Measurements from ENCODE around the gene ARMC9. TPM values are rescaled to one million over a fixed set of nuclear protein-coding genes. Genes with fewer than 3 reads are reported as not detected.

Gene ARMC9
- total RNA-seq, 1 experiment from 2014 or later, result 16.4 TPM

DNA sequence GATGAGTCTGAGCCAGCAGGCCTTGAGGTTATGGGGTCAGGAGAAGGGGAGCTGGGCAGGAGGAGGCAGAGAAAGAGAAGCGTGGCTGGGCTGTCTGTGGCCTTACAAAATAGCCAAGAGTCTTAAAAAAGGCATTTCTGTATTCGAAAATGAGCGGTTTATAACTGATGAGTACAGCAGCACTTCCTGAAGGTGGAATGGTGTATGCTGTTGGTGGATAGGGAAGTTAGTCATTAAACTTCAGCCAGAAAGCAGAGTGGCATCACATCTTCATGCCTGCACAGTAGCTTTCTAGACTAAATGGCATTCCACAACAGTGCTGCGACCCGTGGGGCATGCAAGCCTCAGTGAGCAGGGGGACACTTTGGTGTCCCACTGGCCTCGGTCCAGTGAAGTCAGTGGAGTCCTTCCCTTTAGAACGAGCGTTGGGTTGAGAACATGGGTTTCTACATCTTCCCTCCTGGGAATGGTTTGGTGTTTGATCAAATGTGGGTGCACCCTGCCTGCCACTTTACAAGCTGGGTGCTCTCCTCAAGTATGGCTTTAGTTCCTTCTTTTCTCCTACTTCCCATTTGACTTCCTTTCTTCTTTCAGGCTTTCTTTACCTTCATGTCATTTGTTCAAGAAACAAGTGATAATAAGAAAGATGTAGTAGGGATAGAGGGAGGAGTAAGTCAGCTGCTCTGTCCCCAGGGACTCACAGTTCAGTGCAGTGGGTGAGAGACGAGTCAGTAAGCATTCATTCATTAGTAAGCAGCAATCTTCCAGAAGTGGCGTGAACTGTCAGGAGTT is 96.3 kb downstream of the ARMC9 start:
- no peaks in the 10 kb centered on the region for H4K20me1 ChIP-seq (ENCODE audit: insufficient read depth)
- H3K4me2 ChIP-seq (ENCODE audit: low read length), result no peak overlapping the region
- no peaks in the 10 kb centered on the region for H3K27me3 ChIP-seq (ENCODE audit: insufficient read depth, low read length)
- ChIA-PET CTCF (no interaction called here), POLR2A (no interaction called here), RAD21 (ENCODE audit: low non-redundant PET in 1 of 2, low total read pairs in 2 of 2, uncharacterized antibody in 2 of 2, unreplicated experiment in 2 of 2) (no interaction called here)
- H3K36me3 ChIP-seq (ENCODE audit: control insufficient read depth in 1 of 2, insufficient read depth in 2 of 2, low read length in 2 of 2), result peaks cover 0 to 2% of the 10 kb centered on the region in 2 experiments; a peak in 1 of 4 replicates
- no peaks in the 10 kb centered on the region for H3K4me1 ChIP-seq (ENCODE audit: control insufficient read depth in 1 of 2, insufficient read depth in 2 of 2, low read length in 2 of 2)
- no peaks in the 10 kb centered on the region for H3K79me2 ChIP-seq (ENCODE audit: insufficient read depth, low read length)
- BruUV-seq (replicated peaks), result no TSS peak
- TF ChIP-seq ZNF274 (IDR thresholded peaks at IDR 0.05; ENCODE audit: low read depth, low read length), result no peak
- TF ChIP-seq POLR2A (IDR thresholded peaks at IDR 0.05; ENCODE audit: borderline replicate concordance, extremely low read depth, insufficient read depth, insufficient read length), result no peak
- no peak for TF ChIP-seq ZFX (IDR thresholded peaks at IDR 0.05)
- TF ChIP-seq, protein P1, sequence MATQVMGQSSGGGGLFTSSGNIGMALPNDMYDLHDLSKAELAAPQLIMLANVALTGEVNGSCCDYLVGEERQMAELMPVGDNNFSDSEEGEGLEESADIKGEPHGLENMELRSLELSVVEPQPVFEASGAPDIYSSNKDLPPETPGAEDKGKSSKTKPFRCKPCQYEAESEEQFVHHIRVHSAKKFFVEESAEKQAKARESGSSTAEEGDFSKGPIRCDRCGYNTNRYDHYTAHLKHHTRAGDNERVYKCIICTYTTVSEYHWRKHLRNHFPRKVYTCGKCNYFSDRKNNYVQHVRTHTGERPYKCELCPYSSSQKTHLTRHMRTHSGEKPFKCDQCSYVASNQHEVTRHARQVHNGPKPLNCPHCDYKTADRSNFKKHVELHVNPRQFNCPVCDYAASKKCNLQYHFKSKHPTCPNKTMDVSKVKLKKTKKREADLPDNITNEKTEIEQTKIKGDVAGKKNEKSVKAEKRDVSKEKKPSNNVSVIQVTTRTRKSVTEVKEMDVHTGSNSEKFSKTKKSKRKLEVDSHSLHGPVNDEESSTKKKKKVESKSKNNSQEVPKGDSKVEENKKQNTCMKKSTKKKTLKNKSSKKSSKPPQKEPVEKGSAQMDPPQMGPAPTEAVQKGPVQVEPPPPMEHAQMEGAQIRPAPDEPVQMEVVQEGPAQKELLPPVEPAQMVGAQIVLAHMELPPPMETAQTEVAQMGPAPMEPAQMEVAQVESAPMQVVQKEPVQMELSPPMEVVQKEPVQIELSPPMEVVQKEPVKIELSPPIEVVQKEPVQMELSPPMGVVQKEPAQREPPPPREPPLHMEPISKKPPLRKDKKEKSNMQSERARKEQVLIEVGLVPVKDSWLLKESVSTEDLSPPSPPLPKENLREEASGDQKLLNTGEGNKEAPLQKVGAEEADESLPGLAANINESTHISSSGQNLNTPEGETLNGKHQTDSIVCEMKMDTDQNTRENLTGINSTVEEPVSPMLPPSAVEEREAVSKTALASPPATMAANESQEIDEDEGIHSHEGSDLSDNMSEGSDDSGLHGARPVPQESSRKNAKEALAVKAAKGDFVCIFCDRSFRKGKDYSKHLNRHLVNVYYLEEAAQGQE (IDR thresholded peaks at IDR 0.05; ENCODE audit: low read depth), result no peak
- no peak for TF ChIP-seq SP1 (IDR thresholded peaks at IDR 0.05; ENCODE audit: low read depth)
- TF ChIP-seq, protein P2, sequence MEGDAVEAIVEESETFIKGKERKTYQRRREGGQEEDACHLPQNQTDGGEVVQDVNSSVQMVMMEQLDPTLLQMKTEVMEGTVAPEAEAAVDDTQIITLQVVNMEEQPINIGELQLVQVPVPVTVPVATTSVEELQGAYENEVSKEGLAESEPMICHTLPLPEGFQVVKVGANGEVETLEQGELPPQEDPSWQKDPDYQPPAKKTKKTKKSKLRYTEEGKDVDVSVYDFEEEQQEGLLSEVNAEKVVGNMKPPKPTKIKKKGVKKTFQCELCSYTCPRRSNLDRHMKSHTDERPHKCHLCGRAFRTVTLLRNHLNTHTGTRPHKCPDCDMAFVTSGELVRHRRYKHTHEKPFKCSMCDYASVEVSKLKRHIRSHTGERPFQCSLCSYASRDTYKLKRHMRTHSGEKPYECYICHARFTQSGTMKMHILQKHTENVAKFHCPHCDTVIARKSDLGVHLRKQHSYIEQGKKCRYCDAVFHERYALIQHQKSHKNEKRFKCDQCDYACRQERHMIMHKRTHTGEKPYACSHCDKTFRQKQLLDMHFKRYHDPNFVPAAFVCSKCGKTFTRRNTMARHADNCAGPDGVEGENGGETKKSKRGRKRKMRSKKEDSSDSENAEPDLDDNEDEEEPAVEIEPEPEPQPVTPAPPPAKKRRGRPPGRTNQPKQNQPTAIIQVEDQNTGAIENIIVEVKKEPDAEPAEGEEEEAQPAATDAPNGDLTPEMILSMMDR (IDR thresholded peaks at IDR 0.05 in 2 of 3, conservative IDR thresholded peaks at IDR 0.05 in 1 of 3; ENCODE audit: borderline replicate concordance in 1 of 3, insufficient read depth in 1 of 3, low read depth in 2 of 3, low read length in 2 of 3), result no peak
- TF ChIP-seq RAD21 (IDR thresholded peaks at IDR 0.05; ENCODE audit: low read depth), result no peak
- TF ChIP-seq TCF7L2 (IDR thresholded peaks at IDR 0.05; ENCODE audit: borderline replicate concordance, extremely low read depth, insufficient read depth, insufficient read length), result no peak
- TF ChIP-seq JUND (IDR thresholded peaks at IDR 0.05), result no peak
- TF ChIP-seq EGR1 (IDR thresholded peaks at IDR 0.05; ENCODE audit: low read depth), result no peak
- TF ChIP-seq POLR2AphosphoS5 (IDR thresholded peaks at IDR 0.05; ENCODE audit: low read depth, low read length), result no peak
- no peak for TF ChIP-seq FOSL1 (IDR thresholded peaks at IDR 0.05; ENCODE audit: low read depth)
- TF ChIP-seq YY1 (IDR thresholded peaks at IDR 0.05; ENCODE audit: extremely low read depth, insufficient replicate concordance, low read depth, low read length), result no peak
- TF ChIP-seq, protein P3, sequence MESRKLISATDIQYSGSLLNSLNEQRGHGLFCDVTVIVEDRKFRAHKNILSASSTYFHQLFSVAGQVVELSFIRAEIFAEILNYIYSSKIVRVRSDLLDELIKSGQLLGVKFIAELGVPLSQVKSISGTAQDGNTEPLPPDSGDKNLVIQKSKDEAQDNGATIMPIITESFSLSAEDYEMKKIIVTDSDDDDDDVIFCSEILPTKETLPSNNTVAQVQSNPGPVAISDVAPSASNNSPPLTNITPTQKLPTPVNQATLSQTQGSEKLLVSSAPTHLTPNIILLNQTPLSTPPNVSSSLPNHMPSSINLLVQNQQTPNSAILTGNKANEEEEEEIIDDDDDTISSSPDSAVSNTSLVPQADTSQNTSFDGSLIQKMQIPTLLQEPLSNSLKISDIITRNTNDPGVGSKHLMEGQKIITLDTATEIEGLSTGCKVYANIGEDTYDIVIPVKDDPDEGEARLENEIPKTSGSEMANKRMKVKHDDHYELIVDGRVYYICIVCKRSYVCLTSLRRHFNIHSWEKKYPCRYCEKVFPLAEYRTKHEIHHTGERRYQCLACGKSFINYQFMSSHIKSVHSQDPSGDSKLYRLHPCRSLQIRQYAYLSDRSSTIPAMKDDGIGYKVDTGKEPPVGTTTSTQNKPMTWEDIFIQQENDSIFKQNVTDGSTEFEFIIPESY (IDR thresholded peaks at IDR 0.05; ENCODE audit: extremely low read depth, insufficient replicate concordance, low read length), result no peak
- TF ChIP-seq SIN3A (IDR thresholded peaks at IDR 0.05; ENCODE audit: low read depth), result no peak
- TF ChIP-seq, protein P4, sequence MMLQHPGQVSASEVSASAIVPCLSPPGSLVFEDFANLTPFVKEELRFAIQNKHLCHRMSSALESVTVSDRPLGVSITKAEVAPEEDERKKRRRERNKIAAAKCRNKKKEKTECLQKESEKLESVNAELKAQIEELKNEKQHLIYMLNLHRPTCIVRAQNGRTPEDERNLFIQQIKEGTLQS (IDR thresholded peaks at IDR 0.05), result no peak
- H2AFZ ChIP-seq (ENCODE audit: low read depth, low read length, poor library complexity, severe bottlenecking), result no peak overlapping the region
- no peak overlapping the region for H3K27ac ChIP-seq (ENCODE audit: low read depth, low read length)
- ATAC-seq (no peak), DNase-seq (ENCODE audit: low read depth, low spot score) (no peak)
- H3K9me3 ChIP-seq (ENCODE audit: control insufficient read depth in 1 of 2, insufficient read depth in 1 of 2, low read depth in 1 of 2, low read length in 2 of 2), result no peaks in the 10 kb centered on the region
- no peak overlapping the region for H3K9ac ChIP-seq (ENCODE audit: low read length)
- no peak overlapping the region for H3K4me3 ChIP-seq (replicated peaks in 1 of 2; ENCODE audit: low read depth in 1 of 2, low read length in 2 of 2)
- intact Hi-C loops (cut with micrococcal nuclease), result no loop called here
- H3K9me2 ChIP-seq (ENCODE audit: insufficient read depth), result no peaks in the 10 kb centered on the region
